Putamen (tissue), 1 donor: Measurements from ENCODE around the gene PPFIBP2.

Source experiments
- DNase-seq: peaks from one replicate; pipeline ENCODE4 v3.0.0-alpha.2; 2016; ENCODE audit warnings: low spot score

PPFIBP2 gene

DNA sequence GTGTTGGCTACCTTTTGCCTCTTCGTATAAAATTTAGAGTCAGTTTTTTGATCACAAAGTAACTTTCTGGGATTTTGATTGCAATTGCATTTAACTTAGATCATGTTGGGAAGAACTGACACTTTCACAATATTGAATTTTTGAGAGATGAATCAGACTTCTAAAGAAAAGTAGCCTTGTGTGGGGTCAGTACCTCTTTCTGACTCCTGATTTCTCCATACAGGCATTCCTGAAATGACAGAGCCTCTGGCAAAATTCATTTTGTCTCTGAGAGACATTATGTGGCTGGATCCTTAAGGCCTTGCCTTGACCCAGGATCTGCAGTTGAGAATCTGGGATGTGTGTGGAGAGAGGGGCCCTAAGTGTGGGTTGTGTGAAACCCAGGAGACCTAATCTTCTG, 37.8 kb downstream of the PPFIBP2 start:
- no peak for DNase-seq

DNA sequence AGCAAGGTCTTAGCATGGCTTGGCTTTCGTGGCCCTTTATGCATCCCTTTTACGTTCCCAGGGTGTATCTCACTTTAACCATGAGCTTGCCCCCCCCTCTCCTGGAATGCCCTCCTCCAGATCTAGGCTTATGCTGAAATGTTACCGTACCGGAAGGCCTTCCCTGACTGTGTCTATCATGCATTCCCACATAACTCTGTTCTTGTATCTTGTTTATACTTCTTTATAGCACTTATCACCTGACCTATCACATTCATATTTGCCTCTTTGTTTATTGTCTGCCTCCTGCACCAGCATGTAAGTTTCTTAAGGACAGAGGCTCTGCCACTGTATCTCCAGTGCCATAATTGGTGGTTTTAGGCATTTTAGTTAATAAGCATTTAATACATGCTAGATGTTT, 38.9 kb downstream of the PPFIBP2 start:
- DNase-seq = no peak

DNA sequence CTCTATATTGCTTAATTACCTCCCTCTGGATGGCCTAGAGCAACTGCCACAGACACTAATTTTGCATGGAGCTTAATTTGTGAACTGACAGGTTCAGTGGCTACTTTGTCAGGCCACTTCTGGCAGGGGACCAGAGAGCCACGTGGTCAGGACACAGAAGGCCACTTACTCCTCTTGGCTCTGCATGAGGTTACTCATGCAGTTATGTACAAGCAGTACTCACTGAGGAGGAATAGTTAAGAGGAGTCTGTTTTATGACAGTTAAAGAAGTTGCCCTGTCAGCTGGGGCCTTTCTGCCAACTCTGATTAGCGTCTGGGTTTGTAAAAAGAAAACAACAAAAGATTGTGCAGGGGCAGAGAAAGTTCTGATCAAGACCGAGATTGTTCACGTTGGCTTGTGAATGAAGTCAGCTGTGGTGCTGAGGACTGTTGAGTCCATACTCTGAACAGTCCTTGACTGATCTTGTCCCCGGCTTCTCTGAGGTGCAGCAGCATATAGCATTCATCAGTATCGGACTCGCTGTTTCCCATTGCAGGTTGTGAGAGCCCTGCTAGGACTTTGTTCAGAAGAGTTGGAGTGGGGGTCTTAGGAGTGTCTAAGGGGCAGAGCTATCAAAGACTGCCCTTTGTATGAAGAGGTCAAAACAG, 41.4 kb downstream of the PPFIBP2 start:
- peak; percentile 61 for DNase-seq

DNA sequence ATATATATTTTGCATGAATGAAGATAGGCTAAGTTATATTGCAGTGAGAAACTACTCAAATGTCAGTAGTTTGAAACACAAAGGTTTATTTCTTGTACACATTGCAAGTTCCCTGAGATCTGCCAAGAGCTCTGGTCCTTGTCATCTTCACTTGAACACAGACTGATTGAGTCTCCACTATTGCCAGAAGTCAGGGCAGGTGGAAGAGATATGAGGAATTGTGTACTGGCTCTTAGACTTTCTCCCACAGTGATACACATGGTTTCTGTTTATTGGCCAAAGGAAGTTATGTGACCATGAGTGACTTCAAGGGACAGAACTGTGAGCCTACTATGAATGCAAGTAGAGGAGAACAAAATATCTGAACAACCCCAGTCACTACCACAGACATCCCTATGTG, 44.2 kb downstream of the PPFIBP2 start:
- DNase-seq = no peak

DNA sequence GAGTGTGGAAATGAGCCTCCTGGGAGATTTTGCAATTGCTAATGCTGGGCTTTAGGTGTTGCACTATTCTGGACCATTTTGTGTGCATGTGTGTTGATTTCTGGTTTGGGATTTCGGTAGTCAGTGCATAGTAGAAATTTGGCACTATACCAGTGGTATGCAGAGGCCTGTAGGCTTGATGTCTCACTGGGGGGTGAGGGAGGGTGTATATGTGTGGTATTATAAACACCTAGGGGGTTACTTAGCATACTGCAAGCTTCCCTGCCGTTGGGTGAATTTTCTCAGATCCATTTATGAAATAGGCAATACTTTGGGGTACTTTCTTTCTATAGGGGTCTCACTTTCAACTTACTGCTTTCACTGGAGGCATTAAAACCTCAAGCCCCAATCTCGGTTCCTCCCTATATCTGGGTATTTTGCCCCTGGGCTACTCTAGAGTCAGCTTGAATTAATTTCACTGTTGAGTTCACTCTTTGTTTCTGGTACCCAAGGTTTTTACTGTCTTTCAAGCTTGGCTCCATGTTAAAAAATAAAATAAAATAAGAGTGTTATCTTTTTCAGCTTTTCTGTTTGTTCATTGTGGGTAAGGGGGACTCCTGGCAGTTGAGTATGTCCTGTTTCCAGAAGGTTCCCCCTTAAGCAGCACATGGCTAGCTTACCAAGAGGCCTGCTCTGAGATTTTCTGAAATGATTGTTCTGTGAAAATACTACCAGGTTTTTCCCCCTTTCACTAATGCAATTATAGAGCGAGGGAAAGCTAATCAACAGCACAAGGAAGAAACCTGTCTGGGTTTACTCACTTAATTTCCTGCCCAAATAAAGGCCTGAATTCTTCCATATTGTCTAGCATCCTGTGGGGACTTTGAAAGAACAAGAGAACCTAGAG, 45.8 kb downstream of the PPFIBP2 start:
- DNase-seq = no peak

DNA sequence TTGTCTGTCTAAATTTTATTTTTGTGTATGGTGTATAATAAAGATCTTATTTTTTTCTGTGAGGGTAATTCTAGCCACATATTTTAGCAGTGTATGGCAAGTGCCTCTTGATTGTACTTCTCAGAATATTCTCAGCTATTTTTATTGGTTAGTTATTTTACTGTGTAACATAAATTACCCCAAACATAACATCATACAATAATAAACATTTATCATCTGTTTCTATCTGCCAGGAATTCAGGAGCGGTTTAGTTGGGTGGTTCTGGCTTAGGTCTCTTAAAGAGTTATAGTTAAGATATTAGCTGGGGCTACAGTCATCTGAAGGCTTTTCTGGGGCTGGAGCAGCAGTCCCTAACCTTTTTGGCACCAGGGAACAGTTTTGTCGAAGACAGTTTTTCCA, 47.8 kb downstream of the PPFIBP2 start:
- DNase-seq = no peak

DNA sequence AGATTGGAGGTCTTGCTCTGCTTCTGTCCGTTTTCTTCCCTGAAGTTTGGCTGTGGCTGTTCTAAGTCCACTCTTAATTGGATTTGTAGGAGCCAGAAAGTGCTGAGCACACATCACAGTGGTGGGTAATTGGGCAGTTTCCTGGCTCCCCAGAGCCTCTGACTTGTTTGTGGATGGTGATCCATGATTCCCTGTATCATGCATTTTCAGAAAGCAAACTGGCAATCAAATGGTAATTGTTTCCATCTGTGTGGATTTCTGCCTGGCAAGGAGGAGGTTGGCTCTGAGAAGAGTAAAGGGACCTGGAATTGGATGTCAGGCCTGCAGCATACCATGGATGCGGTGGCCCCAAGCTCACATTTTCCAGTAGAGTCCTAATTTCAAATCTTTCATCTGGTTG, 49.5 kb downstream of the PPFIBP2 start:
- DNase-seq = no peak

DNA sequence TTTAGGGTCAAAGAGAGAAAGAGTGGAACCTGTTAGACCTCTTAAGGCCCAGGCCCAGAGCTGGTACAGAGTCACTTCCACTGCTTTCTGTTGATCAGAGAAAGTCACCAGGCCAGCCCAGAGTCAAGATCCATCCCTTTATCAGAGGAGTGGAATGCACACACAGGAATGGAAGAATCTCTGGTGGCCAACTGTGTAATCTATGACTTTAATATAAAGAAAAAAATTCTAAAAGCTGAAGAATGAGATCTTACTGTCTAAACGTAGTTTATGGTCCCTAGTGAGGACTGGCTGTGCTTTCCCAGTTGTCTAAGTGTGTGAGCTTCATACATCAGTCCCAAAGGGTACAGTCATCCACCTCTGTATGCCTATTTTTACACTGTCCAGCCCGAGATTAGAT, 51.0 kb downstream of the PPFIBP2 start:
- DNase-seq = no peak

DNA sequence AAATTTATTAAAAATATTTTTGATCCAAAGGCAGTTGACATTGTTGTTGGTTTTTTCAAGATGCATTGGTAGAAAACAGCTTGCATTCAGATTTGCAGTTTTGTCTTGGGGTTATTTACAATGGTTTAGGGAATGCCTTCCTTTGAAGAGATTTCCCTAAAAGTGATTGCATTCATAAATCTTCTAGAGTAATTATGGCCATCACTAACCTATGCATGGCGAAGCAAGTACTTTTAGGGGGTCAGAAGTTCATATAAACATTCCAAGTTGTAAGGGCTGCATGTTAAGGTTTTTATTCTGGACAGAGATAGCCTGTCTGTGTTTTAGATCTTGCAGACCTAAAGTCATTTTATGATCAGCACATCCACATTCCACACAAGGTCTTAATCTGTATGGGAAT, 53.5 kb downstream of the PPFIBP2 start:
- no peak for DNase-seq

DNA sequence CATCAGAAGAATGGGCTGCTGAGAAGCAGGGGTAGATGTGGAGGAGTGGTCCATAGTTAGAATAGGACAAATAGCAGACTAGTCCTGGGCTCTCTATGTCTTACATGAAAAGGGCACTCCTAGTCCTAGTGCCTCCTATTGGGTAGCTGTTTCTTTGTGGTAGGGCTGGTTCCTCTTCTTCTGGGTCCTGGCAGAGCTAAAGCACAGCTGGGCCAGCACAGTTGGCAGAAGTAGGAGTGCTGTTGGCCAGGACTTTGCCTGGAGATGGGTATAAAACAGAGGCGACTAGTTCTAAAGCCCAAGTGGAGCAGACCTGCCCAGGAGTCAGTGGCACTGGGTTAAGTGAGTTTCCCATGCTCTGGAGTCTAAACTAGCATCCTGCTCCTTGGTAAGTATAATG, 55.2 kb downstream of the PPFIBP2 start:
- DNase-seq = no peak

DNA sequence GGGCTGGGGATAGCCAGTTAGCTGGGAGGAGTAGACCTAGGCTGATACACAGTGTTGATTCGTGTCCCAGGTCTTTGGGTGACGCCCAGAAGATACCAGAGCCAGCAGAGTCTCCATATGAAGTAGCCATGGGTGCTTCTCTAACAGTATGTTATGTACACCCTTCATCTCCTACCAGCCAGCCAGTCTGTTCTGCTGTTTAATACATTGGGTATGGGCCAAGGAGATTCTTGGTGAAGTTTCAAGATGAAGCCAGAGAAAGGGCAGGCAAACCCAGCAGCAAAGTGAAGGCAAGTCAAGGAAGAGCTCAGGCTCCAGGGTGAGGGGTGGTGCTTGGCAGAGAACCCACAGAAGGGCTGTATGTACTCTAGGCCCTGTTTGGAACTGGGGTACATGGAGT, 56.4 kb downstream of the PPFIBP2 start:
- no peak for DNase-seq

DNA sequence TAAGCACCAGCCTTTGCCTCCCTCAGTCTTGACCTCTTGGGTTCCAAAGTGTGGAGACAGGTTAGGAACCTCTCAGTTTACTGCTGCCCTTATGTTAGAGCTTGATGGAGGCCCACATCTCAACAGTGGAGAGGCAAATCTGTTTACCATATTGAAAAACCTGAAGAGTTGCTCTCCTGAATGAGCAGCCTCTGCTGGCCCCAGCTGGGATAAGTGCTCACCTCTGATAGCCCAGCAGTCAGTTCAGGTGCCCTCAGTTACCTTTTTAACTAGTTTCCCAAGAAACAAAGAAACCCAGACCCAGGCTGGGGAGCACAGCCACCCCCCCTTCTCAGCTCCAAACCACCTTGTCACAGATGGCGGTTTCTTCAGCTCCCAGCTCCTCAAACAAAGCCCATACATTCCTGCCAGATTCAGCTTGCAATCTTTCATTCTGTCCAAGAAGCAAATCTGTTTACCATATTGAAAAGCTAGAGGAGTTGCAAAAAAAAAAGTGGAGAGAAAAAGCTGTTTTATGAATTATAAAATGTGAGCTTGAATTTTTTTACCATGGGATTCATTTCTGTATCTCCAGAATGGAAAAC, 57.2 kb downstream of the PPFIBP2 start:
- no peak for DNase-seq

DNA sequence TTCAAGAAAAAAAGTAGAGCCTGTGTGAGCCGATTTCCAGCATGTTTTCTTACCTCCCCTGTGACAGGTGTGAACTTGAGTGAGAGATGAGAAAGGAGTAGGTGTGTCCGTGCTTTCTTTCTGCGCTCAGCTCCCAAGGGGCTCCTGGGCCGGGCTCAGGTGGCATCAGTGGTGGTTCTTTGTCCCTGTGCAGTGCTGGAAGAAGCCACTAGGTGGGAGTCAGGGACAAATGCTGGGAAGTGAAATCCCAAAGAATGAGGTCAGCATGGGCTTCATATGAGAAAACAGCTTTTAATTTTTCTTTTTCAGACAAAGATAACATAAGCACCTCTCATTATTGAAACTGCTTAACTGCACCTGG, 57.8 kb downstream of the PPFIBP2 start:
- DNase-seq = peak; percentile 79

DNA sequence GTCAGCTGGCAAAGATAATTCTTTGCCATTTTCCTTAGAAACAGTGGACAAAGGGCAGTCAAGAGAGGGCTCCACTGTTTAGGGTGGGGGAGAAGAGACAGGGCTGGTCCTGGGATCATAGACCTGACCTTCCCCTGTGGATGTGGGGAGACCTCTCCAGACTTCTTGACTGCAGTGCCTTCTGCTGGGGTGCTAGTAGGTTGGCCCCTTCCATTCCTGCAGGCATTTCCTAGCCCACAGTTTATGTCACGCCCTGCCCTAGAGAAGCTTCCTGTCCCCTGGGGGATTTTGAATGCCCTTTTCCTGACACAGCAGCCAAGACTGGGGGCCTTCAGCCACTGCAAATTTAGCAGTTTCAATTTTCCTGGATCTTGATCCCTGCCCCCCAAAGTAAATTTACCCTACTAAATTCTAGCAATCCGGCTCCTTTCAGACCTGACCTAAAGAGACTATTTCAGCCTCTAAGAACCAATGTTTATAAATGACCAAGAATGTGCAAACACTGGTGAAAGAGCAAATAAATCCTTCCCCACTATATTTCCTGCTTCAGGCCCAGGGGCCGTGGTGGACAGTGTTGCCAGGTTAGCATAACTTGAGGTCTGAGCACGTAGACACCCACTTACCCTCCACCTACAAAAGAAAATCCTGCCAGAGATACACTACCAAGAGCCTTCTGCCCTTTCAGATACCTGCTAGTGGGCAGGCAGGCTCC, 58.4 kb downstream of the PPFIBP2 start:
- DNase-seq = no peak

DNA sequence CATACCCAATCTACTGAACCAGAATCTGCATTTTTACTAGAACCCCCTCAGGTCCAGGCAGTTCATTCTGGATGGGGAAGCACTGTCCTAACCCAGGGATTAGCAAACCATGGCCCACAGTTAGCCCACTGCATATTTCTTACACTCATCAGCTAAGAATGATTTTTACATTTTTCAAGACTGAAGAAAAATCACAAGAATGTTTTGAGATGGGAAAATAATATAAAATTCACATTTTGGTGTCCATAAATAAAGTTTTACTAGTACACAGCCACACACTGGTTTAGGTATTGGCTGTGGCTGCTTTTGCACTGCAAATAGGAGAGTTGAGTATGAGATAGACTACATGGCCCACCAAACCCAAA, 59.4 kb downstream of the PPFIBP2 start:
- DNase-seq = no peak

DNA sequence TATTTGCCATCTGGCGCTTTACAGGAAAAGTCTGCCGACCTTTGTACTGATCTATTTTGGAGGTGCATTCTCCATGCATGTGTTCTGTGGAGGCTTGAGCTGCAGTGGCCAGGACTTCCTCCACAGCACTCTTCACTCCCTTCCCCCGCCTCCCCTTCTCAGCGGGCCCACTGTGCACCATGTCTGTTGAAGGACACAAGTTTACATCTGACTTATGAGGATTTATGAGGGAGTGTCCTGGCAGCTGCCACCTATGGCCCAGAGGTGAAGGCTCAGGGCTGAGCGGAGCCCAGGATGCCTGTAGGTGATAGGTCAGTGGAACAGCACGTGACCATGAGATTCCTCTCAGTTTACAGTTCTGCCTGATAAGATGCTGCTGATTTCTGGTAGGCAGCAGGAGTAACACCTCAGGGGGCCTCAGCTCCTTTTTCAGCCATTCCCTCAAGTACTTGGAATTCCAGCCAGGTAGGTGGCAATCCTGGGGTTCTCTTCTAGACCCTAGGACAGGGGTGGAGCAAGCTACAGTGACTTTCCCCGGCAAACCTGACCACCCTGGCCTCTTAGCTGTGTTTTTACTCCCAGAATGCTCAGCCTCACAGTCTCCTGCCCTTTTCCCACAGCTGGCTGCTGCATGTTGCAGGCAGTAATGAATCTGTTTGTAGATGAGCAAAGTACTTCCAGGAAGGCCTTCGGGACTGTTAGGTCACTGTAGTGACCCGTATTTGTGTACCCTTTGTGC, 59.9 kb downstream of the PPFIBP2 start:
- no peak for DNase-seq

DNA sequence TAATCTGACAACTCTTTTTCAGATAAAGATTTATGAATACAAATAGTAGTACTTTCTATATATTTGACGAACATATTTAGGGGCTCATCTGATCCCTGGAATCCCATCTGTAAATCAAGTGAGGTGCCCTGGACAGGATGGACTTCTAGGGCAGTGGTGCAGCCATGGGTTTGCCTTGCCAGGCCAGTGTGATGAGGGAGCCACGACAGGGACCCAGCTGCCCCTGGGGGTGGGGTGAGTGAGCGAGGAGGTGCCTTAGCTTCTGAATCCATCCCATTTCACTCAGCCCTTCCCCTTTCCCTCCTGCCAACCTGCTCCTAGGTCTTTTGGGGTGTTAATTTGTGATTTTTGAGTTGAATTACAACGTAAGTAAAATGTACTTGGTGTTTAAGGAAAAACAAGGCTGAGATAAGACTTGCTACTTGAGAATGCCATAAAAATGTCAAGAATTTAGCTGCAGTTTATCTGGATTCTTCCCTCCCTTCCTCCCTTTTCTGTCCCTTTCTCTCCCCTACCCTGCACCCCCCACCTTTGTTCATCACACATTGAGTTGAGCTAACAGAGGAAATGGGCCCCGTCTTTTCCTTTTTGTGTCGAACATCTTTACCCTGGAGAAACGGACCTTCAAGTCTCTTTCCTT, 60.8 kb downstream of the PPFIBP2 start:
- DNase-seq = no peak

DNA sequence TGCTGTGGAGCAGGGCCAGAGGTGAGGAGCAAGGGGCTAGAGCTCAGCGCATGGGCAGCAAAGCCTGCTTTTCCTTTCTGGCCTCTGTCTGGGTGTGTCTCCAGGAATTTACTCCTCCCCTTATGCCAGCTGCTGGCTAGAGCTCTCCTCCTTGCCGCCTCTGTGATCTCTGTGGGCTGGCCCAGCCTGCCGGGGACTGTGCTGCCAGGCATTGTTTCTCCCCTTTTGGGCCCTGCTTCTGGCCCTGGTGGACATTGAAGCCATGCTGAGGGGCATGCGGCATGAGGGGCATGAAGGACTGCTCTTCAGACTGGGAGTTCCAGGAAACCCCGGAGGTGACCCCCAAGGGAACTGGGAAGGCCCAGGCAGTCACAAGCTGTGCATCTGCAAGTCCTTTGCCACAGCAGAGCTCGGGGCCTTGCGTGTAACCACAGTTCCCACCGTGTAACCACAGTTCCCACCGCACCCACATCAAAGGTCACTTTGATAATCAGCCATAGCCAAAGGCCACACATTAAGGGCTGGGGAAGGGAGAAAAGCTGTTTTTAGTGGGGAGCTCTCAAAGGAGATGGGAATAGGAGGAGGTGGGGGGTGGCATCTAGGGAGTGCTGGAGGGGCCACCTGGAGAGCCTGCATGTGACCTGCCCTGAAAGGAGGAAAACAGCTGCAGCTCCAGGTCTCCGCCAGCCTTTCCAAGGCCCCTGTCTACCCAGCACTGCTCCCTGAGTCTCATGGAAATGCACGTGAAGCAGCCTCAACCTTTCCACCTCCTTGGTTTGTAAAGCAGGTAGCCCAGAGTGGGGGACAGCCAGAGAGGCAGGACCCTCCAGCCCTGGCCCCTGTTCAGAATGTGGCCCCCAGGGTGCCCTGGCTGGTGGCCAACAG, 62.3 kb downstream of the PPFIBP2 start:
- DNase-seq = peak; percentile 59

DNA sequence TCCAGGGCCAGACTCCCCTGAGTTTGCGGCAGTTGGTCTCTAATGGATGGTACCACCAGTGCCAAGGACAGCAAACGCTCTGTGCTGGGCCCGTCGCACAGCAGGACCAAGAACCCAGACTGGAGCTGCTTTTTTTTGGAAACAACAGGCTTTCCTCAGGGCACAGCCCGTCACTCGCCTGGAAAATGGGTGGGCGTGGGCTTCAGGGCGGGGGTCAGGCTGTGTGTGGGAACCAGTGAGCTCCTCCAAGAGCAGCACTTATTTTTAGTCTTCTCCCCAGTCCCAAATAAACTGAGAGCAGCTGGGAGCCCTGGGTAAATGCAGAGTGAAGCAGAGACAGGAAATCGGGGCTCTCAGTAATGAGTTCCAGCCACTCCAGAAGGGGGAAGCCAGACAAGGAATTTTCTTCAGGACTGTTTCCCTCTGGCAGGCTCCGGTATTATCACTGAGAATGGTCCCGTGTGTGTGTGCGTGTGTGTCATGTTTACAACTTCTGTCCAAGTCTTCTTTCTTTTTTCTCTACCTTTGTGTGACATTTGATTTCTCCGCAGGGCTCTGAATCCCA, 63.0 kb downstream of the PPFIBP2 start:
- no peak for DNase-seq
